Neural progenitor cell (in vitro differentiated cells): Measurements from ENCODE around the gene DCAF7. TPM values are rescaled to one million over a fixed set of nuclear protein-coding genes. Genes with fewer than 3 reads are reported as not detected.

Experiments
- DNase-seq: peaks from one replicate; pipeline ENCODE4 v3.0.0-alpha.2; 2016; ENCODE audit warnings: low spot score
- H2AFZ ChIP-seq: fragments of 200-600 bp; sonication (generic); replicated peaks from 2 replicates; pipeline ENCODE4 v1.6.1; 2016; ENCODE audit warnings: antibody characterized with exemption
- H3F3A ChIP-seq: fragments of 200-600 bp; sonication (generic); 2 replicates; pipeline ENCODE4 v1.6.1; 2016; ENCODE audit warnings: antibody characterized with exemption, low read depth
- H3K27ac ChIP-seq: fragments of 200-600 bp; sonication (generic); 2 replicates; pipeline ENCODE4 v1.5.1; 2016; ENCODE audit warnings: mild to moderate bottlenecking
- H3K27me3 ChIP-seq: fragments of 200-600 bp; sonication (generic); 2 replicates; pipeline ENCODE4 v1.6.1; 2016; ENCODE audit warnings: mild to moderate bottlenecking, moderate library complexity
- H3K36me3 ChIP-seq: fragments of 200-600 bp; sonication (generic); 2 replicates; pipeline ENCODE4 v1.5.1; 2016
- H3K4me1 ChIP-seq: fragments of 200-600 bp; sonication (generic); 2 replicates; pipeline ENCODE4 v1.6.1; 2016; ENCODE audit warnings: mixed run types
- H3K4me2 ChIP-seq: fragments of 200-600 bp; sonication (generic); 2 replicates; pipeline ENCODE4 v1.6.1; 2016
- H3K4me3 ChIP-seq: fragments of 200-600 bp; sonication (generic); 2 replicates; pipeline ENCODE4 v1.5.1; 2016
- H3K79me2 ChIP-seq: fragments of 200-600 bp; sonication (generic); 2 replicates; pipeline ENCODE4 v1.6.1; 2016; ENCODE audit warnings: low read depth
- H3K9ac ChIP-seq: fragments of 200-600 bp; sonication (generic); 2 replicates; pipeline ENCODE4 v1.6.1; 2016
- H3K9me3 ChIP-seq: fragments of 200-600 bp; sonication (generic); 2 replicates; pipeline ENCODE4 v1.5.1; 2016; ENCODE audit warnings: low read depth
- H4K20me1 ChIP-seq: fragments of 200-600 bp; sonication (generic); 2 replicates; pipeline ENCODE4 v1.6.1; 2016; ENCODE audit warnings: low read depth
- H3K27ac Mint-ChIP-seq: 3 replicates; pipeline ENCODE4 v1.8.0; 2021; ENCODE audit warnings: mixed read lengths
- H3K27me3 Mint-ChIP-seq: 2 replicates; pipeline ENCODE4 v1.8.0; 2022; ENCODE audit warnings: low read depth, mild to moderate bottlenecking, inconsistent platforms, moderate library complexity, mixed read lengths; ENCODE audit not compliant: insufficient read depth
- H3K36me3 Mint-ChIP-seq: 3 replicates; pipeline ENCODE4 v1.8.0; 2021; ENCODE audit warnings: mixed read lengths
- H3K4me1 Mint-ChIP-seq: 3 replicates; pipeline ENCODE4 v1.8.0; 2021; ENCODE audit warnings: mixed read lengths
- H3K4me3 Mint-ChIP-seq: 3 replicates; pipeline ENCODE4 v1.8.0; 2021; ENCODE audit warnings: mild to moderate bottlenecking, moderate library complexity, mixed read lengths
- H3K9me3 Mint-ChIP-seq: 3 replicates; pipeline ENCODE4 v1.8.0; 2020; ENCODE audit warnings: mixed read lengths
- EZH2 ChIP-seq: fragments of 200-600 bp; sonication (generic); IDR thresholded peaks from 2 replicates; pipeline ENCODE4 v1.6.1; 2017; ENCODE audit warnings: antibody characterized with exemption, mild to moderate bottlenecking, moderate library complexity
- EZH2phosphoT487 ChIP-seq: fragments of 200-600 bp; sonication (generic); IDR thresholded peaks from 2 replicates; pipeline ENCODE4 v1.6.1; 2017; ENCODE audit warnings: antibody characterized with exemption
- small RNA-seq: library from RNA; depleted of rRNA; stranded (forward); fragments of <200 nt; gene quantifications from one replicate; pipeline ENCODE3, GENCODE V24; 2015
- total RNA-seq: library from RNA; depleted of rRNA; stranded (reverse); fragments of >200 nt; gene quantifications from 2 replicates; pipeline ENCODE4 v1.2.3, GENCODE V29; 2015; ENCODE audit warnings: low replicate concordance
- TF ChIP-seq, protein P1 (sequence below): fragments of 200-600 bp; sonication (generic); IDR thresholded peaks from 2 replicates; pipeline ENCODE4 v1.5.1; 2017; ENCODE audit warnings: antibody characterized with exemption, mild to moderate bottlenecking

Gene DCAF7
- total RNA-seq, 1 donor from 2014 or later, result 56.5 TPM

DNA sequence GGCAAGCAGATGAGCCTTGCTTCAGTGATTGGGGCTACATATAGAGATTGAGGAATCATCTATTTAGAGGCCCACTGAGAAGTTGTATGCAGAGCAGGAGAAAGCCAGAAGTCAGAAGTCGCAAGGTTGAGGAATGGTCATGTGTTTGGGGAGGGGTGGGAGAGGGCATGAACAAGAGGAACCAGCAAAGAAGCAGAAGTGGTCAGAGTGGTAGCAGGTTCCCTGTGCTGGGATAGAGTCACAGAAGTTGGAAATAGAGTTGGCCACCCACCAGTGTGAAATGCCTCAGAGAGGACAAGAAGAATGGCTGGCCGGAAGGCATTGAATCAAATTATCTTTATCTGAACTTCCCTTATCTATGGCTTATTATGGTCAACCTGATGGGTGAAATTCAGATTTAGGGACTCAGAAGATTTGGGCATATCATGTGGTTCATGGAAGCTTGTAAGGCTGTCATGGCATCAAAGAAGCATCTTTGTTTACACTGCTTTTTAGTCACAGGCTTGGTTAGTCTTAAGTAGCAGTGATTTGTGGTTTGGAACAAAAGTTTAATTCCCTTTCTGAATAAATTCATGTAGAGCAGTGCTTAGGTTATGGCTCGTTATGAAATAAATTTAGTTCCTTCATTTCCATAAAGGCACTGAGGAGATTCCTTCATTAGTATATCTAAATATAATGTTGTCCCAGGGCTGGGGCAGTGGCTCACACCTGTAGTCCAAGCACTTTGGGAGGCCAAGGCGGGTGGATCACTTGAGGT lies 91.6 kb downstream of the DCAF7 start:
- H3K4me1 ChIP-seq, result no peaks in the 10 kb centered on the region
- no peak for DNase-seq
- no peak overlapping the region for H3K9ac ChIP-seq
- no peaks in the 10 kb centered on the region for H3K27me3 ChIP-seq
- Mint-ChIP-seq H3K36me3 (peaks cover under 1% of the 10 kb centered on the region), H3K4me1 (no peaks in the 10 kb centered on the region), H3K4me3 (no peak overlapping the region), H3K27ac (peak overlapping the region; percentile 63), H3K9me3 (no peaks in the 10 kb centered on the region), H3K27me3 (no peaks in the 10 kb centered on the region)
- no peak overlapping the region for H3K4me2 ChIP-seq
- H3K27ac ChIP-seq, result no peak overlapping the region
- H4K20me1 ChIP-seq, result peaks cover 3% of the 10 kb centered on the region
- no peaks in the 10 kb centered on the region for H3F3A ChIP-seq
- H3K4me3 ChIP-seq, result no peak overlapping the region
- H3K79me2 ChIP-seq, result no peaks in the 10 kb centered on the region
- H3K36me3 ChIP-seq, result no peaks in the 10 kb centered on the region
- TF ChIP-seq, protein P1, sequence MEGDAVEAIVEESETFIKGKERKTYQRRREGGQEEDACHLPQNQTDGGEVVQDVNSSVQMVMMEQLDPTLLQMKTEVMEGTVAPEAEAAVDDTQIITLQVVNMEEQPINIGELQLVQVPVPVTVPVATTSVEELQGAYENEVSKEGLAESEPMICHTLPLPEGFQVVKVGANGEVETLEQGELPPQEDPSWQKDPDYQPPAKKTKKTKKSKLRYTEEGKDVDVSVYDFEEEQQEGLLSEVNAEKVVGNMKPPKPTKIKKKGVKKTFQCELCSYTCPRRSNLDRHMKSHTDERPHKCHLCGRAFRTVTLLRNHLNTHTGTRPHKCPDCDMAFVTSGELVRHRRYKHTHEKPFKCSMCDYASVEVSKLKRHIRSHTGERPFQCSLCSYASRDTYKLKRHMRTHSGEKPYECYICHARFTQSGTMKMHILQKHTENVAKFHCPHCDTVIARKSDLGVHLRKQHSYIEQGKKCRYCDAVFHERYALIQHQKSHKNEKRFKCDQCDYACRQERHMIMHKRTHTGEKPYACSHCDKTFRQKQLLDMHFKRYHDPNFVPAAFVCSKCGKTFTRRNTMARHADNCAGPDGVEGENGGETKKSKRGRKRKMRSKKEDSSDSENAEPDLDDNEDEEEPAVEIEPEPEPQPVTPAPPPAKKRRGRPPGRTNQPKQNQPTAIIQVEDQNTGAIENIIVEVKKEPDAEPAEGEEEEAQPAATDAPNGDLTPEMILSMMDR, result no peak
- TF ChIP-seq EZH2 (no peak), EZH2phosphoT487 (no peak)
- no peaks in the 10 kb centered on the region for H3K9me3 ChIP-seq
- H2AFZ ChIP-seq, result no peak overlapping the region

Small RNAs within 50 kb of the gene (small RNA-seq; reads per million reads assigned to genes)
- gene RNU6-288P, result not detected

Other genes with a start within 250 kb of the DCAF7 start
- gene CYB561, start 104.2 kb upstream of the DCAF7 start, total RNA-seq, result 4.2 and 7.7 TPM in 2 replicates
- 0.22 TPM in 1 of 2 replicates, not detected in the other for gene ACE, start 73.4 kb upstream of the DCAF7 start, total RNA-seq
- gene KCNH6, start 27.1 kb upstream of the DCAF7 start, total RNA-seq, result 0.03 TPM in 1 of 2 replicates, not detected in the other
- gene TACO1, start 50.4 kb downstream of the DCAF7 start, total RNA-seq, result 15.4 and 18.3 TPM in 2 replicates
- 21.6 and 28.8 TPM in 2 replicates for gene MAP3K3, start 71.9 kb downstream of the DCAF7 start, total RNA-seq
- 7.0 and 36.9 TPM in 2 replicates for gene LIMD2, start 149.6 kb downstream of the DCAF7 start, total RNA-seq
- 46.6 and 69.6 TPM in 2 replicates for gene STRADA, start 191.3 kb downstream of the DCAF7 start, total RNA-seq
- 49.2 and 60.8 TPM in 2 replicates for gene CCDC47, start 223.1 kb downstream of the DCAF7 start, total RNA-seq
- 87.4 and 104 TPM in 2 replicates for gene DDX42, start 223.7 kb downstream of the DCAF7 start, total RNA-seq